Measurements from ENCODE around the gene GPX4. TPM values are rescaled to one million over a fixed set of nuclear protein-coding genes. Genes with fewer than 3 reads are reported as not detected.

Gene GPX4
- total and polyA plus RNA-seq, 2 of the 13 experiments (the other 11 are each of a cell fraction or from before 2014, with no cell fraction given), result 535 to 613 TPM

DNA sequence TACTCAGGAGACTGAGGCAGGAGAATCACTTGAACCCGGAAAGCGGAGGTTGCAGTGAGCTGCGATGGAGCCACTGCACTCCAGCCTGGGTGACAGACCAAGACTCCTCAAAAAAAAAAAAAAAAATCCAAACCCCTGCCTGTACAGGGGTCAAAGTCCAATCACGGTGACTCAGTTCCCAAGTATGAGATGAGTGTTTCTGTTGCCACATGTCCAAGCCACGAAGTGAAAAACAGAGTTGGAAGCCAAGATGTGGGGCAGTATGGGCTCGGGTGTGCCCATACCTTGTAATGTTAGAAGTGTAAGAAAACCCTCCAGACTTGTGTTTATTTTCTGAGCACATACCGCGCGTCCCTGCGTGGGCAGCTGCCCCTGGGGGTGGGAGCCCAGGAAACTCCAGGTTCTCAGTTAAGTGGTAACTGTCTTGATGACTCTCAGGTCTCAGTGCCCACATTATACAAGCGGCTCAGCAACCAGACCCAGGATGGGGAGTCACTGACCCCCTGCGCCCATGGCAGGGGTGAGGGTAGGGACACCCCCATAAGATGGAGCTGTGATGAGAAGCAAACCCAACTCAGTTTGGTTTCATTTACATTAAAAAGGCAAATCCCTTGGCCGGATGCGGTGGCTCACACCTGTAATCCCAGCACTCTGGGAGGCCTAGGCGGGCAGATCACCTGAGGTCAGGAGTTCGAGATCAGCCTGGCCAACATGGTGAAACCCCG, 1.2 kb upstream of the GPX4 start (continued):
- TF ChIP-seq, protein P1, sequence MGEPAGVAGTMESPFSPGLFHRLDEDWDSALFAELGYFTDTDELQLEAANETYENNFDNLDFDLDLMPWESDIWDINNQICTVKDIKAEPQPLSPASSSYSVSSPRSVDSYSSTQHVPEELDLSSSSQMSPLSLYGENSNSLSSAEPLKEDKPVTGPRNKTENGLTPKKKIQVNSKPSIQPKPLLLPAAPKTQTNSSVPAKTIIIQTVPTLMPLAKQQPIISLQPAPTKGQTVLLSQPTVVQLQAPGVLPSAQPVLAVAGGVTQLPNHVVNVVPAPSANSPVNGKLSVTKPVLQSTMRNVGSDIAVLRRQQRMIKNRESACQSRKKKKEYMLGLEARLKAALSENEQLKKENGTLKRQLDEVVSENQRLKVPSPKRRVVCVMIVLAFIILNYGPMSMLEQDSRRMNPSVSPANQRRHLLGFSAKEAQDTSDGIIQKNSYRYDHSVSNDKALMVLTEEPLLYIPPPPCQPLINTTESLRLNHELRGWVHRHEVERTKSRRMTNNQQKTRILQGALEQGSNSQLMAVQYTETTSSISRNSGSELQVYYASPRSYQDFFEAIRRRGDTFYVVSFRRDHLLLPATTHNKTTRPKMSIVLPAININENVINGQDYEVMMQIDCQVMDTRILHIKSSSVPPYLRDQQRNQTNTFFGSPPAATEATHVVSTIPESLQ (CRISPR knock-in tag; conservative IDR thresholded peaks at IDR 0.05), result no peak
- no peak for TF ChIP-seq BHLHE40 (IDR thresholded peaks at IDR 0.05; ENCODE audit: low read length)
- TF ChIP-seq ZNF713 (CRISPR knock-in tag; IDR thresholded peaks at IDR 0.05), result no peak
- no peak for TF ChIP-seq ZNF546 (CRISPR knock-in tag; conservative IDR thresholded peaks at IDR 0.05)
- TF ChIP-seq ZEB1 (IDR thresholded peaks at IDR 0.05; ENCODE audit: insufficient replicate concordance, low read depth), result no peak
- no peak for TF ChIP-seq ATAD3A (CRISPR knock-in tag; IDR thresholded peaks at IDR 0.05)
- TF ChIP-seq NRL (CRISPR knock-in tag; IDR thresholded peaks at IDR 0.05; ENCODE audit: borderline replicate concordance), result no peak
- TF ChIP-seq RCOR2 (CRISPR knock-in tag; IDR thresholded peaks at IDR 0.05), result no peak
- 0 out of 2 replicates have a peak, but pooled peaks have one; percentile 24 for TF ChIP-seq NR2F2 (IDR thresholded peaks at IDR 0.05; ENCODE audit: borderline replicate concordance, low read depth)
- no peak for TF ChIP-seq CREB1 (IDR thresholded peaks at IDR 0.05)
- no peak; the same call in 1 of the 2 replicates for TF ChIP-seq CREB1 (CRISPR knock-in tag; IDR thresholded peaks at IDR 0.05)
- TF ChIP-seq, protein P2, sequence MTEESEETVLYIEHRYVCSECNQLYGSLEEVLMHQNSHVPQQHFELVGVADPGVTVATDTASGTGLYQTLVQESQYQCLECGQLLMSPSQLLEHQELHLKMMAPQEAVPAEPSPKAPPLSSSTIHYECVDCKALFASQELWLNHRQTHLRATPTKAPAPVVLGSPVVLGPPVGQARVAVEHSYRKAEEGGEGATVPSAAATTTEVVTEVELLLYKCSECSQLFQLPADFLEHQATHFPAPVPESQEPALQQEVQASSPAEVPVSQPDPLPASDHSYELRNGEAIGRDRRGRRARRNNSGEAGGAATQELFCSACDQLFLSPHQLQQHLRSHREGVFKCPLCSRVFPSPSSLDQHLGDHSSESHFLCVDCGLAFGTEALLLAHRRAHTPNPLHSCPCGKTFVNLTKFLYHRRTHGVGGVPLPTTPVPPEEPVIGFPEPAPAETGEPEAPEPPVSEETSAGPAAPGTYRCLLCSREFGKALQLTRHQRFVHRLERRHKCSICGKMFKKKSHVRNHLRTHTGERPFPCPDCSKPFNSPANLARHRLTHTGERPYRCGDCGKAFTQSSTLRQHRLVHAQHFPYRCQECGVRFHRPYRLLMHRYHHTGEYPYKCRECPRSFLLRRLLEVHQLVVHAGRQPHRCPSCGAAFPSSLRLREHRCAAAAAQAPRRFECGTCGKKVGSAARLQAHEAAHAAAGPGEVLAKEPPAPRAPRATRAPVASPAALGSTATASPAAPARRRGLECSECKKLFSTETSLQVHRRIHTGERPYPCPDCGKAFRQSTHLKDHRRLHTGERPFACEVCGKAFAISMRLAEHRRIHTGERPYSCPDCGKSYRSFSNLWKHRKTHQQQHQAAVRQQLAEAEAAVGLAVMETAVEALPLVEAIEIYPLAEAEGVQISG (CRISPR knock-in tag; IDR thresholded peaks at IDR 0.05), result no peak
- TF ChIP-seq STAG1 (CRISPR knock-in tag; IDR thresholded peaks at IDR 0.05), result no peak
- TF ChIP-seq, protein P3, sequence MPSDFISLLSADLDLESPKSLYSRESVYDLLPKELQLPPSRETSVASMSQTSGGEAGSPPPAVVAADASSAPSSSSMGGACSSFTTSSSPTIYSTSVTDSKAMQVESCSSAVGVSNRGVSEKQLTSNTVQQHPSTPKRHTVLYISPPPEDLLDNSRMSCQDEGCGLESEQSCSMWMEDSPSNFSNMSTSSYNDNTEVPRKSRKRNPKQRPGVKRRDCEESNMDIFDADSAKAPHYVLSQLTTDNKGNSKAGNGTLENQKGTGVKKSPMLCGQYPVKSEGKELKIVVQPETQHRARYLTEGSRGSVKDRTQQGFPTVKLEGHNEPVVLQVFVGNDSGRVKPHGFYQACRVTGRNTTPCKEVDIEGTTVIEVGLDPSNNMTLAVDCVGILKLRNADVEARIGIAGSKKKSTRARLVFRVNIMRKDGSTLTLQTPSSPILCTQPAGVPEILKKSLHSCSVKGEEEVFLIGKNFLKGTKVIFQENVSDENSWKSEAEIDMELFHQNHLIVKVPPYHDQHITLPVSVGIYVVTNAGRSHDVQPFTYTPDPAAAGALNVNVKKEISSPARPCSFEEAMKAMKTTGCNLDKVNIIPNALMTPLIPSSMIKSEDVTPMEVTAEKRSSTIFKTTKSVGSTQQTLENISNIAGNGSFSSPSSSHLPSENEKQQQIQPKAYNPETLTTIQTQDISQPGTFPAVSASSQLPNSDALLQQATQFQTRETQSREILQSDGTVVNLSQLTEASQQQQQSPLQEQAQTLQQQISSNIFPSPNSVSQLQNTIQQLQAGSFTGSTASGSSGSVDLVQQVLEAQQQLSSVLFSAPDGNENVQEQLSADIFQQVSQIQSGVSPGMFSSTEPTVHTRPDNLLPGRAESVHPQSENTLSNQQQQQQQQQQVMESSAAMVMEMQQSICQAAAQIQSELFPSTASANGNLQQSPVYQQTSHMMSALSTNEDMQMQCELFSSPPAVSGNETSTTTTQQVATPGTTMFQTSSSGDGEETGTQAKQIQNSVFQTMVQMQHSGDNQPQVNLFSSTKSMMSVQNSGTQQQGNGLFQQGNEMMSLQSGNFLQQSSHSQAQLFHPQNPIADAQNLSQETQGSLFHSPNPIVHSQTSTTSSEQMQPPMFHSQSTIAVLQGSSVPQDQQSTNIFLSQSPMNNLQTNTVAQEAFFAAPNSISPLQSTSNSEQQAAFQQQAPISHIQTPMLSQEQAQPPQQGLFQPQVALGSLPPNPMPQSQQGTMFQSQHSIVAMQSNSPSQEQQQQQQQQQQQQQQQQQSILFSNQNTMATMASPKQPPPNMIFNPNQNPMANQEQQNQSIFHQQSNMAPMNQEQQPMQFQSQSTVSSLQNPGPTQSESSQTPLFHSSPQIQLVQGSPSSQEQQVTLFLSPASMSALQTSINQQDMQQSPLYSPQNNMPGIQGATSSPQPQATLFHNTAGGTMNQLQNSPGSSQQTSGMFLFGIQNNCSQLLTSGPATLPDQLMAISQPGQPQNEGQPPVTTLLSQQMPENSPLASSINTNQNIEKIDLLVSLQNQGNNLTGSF (CRISPR knock-in tag; IDR thresholded peaks at IDR 0.05), result no peak
- TF ChIP-seq GTF3A (CRISPR knock-in tag; conservative IDR thresholded peaks at IDR 0.05), result no peak
- TF ChIP-seq SNAPC2 (CRISPR knock-in tag; IDR thresholded peaks at IDR 0.05), result no peak
- TF ChIP-seq, protein P4, sequence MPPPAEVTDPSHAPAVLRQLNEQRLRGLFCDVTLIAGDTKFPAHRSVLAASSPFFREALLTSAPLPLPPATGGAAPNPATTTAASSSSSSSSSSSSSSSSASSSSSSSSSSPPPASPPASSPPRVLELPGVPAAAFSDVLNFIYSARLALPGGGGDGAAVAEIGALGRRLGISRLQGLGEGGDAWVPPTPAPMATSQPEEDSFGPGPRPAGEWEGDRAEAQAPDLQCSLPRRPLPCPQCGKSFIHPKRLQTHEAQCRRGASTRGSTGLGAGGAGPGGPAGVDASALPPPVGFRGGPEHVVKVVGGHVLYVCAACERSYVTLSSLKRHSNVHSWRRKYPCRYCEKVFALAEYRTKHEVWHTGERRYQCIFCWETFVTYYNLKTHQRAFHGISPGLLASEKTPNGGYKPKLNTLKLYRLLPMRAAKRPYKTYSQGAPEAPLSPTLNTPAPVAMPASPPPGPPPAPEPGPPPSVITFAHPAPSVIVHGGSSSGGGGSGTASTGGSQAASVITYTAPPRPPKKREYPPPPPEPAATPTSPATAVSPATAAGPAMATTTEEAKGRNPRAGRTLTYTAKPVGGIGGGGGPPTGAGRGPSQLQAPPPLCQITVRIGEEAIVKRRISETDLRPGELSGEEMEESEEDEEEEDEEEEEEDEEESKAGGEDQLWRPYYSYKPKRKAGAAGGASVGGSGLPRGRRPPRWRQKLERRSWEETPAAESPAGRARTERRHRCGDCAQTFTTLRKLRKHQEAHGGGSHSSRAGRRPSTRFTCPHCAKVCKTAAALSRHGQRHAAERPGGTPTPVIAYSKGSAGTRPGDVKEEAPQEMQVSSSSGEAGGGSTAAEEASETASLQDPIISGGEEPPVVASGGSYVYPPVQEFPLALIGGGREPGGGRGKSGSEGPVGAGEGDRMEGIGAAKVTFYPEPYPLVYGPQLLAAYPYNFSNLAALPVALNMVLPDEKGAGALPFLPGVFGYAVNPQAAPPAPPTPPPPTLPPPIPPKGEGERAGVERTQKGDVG (CRISPR knock-in tag; IDR thresholded peaks at IDR 0.05; ENCODE audit: borderline replicate concordance), result no peak
